ENCODE results near the gene VPS13D. TPM values are rescaled to one million over a fixed set of nuclear protein-coding genes. Genes with fewer than 3 reads are reported as not detected.
"Not testable (repeated sequence)": the region's sequence is repeated elsewhere in the genome, so short reads cannot be mapped to it uniquely, and the experiment has no call there.

The VPS13D gene
- polyA plus RNA-seq, 3 donors: 3.6 to 20.2 (median 5.1) TPM

- no peak overlapping the region for H3K4me3 Mint-ChIP-seq
- 96% methylated on average over 9 of the region's 11 CpGs for WGBS (ENCODE audit: insufficient coverage)
- intact Hi-C loops (cut with micrococcal nuclease): no loop called here
- Histone ChIP-seq H3K4me3 (replicated peaks in 1 of 3; ENCODE audit: low read depth in 2 of 3, low read length in 3 of 3) (no peak overlapping the region), H3K9me3 (replicated peaks in 1 of 2; ENCODE audit: control insufficient read depth in 1 of 2, insufficient read depth in 1 of 2, low read length in 2 of 2) (no peaks in the 10 kb centered on the region), H3K27ac (ENCODE audit: low read depth in 1 of 2, low read length in 2 of 2) (no peak overlapping the region), H3K4me2 (replicated peaks; ENCODE audit: extremely low read depth, low read length, poor library complexity, severe bottlenecking) (no peak overlapping the region), H4K20me1 (ENCODE audit: insufficient read depth, low read length) (no peaks in the 10 kb centered on the region), H3K27me3 (ENCODE audit: control insufficient read depth in 2 of 2, insufficient read depth in 2 of 2, low read length in 2 of 2) (no peaks in the 10 kb centered on the region), H3K36me3 (replicated peaks in 1 of 2; ENCODE audit: control insufficient read depth in 1 of 2, insufficient read depth in 2 of 2, low read length in 2 of 2) (no peaks in the 10 kb centered on the region), H3K79me2 (ENCODE audit: insufficient read depth, low read length) (no peaks in the 10 kb centered on the region), H2AFZ (ENCODE audit: insufficient read depth, low read depth, low read length, poor library complexity, severe bottlenecking) (no peak overlapping the region), H3K4me1 (ENCODE audit: control insufficient read depth in 1 of 2, insufficient read depth in 2 of 2, low read length in 2 of 2) (no peaks in the 10 kb centered on the region), H3K9ac (ENCODE audit: insufficient read depth, low read length, poor library complexity, severe bottlenecking) (no peak overlapping the region)
- peaks cover 0 to 4% (median 2%) of the 10 kb centered on the region in 3 donors for H3K27me3 Mint-ChIP-seq (ENCODE audit: low read depth in 3 of 3)
- H3K9me3 Mint-ChIP-seq: peaks cover 0 to 2% (median 0%) of the 10 kb centered on the region in 7 donors
- no peak for TF ChIP-seq CTCF (IDR thresholded peaks at IDR 0.05)
- peak overlapping the region in 2 of 7 donors; percentile 38 to 61 for H3K27ac Mint-ChIP-seq
- no peak for DNase-seq
- no peaks in the 10 kb centered on the region for H3K4me1 Mint-ChIP-seq
- H3K36me3 Mint-ChIP-seq: no peaks in the 10 kb centered on the region
These were observed 290.0 kb downstream of the VPS13D start for GRCh38 chr1:12519693-12520364.

DNA sequence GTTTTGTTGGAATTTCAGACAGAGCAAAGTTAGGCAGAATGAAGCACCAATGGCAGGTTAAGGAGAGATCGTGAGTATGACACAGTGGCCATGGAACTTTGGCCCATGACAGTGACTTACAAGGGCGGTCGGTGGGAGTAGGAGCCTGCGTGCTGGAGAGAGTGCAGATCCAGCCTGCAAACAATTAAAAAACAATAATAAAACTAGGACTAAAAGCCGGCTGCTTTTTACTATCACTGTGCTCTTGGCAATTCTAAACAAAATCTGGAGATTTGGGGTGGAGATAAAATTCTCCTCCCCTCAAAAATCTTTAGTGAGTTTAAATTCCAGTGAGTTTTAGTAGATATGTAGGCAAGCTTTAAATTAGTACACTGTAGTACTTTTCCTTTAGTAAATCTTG, 291.3 kb downstream of the VPS13D start:
- no peak overlapping the region for H3K4me2 ChIP-seq (replicated peaks; ENCODE audit: extremely low read depth, low read length, poor library complexity, severe bottlenecking)
- intact Hi-C loops (cut with micrococcal nuclease): no loop called here
- no peaks in the 10 kb centered on the region for H4K20me1 ChIP-seq (ENCODE audit: insufficient read depth, low read length)
- WGBS (ENCODE audit: insufficient coverage): no CpG with 5 or more reads among the region's 5 CpGs
- H3K27me3 ChIP-seq (ENCODE audit: control insufficient read depth in 2 of 2, insufficient read depth in 2 of 2, low read length in 2 of 2): no peaks in the 10 kb centered on the region
- H2AFZ ChIP-seq (ENCODE audit: insufficient read depth, low read depth, low read length, poor library complexity, severe bottlenecking): no peak overlapping the region
- no peak overlapping the region for H3K9ac ChIP-seq (ENCODE audit: insufficient read depth, low read length, poor library complexity, severe bottlenecking)
- Mint-ChIP-seq H3K9me3 (no peaks in the 10 kb centered on the region), H3K36me3 (no peaks in the 10 kb centered on the region), H3K27ac (peak overlapping the region in 1 of 7 donors; percentile 21), H3K4me1 (peaks cover 11% of the 10 kb centered on the region), H3K4me3 (no peak overlapping the region), H3K27me3 (ENCODE audit: low read depth in 3 of 3) (peaks cover 0 to 6% (median 2%) of the 10 kb centered on the region in 3 donors)
- peaks cover 4 to 7% of the 10 kb centered on the region in 2 donors for H3K4me1 ChIP-seq (ENCODE audit: control insufficient read depth in 1 of 2, insufficient read depth in 2 of 2, low read length in 2 of 2)
- no peak overlapping the region for H3K4me3 ChIP-seq (replicated peaks in 1 of 3; ENCODE audit: low read depth in 2 of 3, low read length in 3 of 3)
- H3K36me3 ChIP-seq (replicated peaks in 1 of 2; ENCODE audit: control insufficient read depth in 1 of 2, insufficient read depth in 2 of 2, low read length in 2 of 2): no peaks in the 10 kb centered on the region
- no peaks in the 10 kb centered on the region for H3K79me2 ChIP-seq (ENCODE audit: insufficient read depth, low read length)
- H3K27ac ChIP-seq (ENCODE audit: low read depth in 1 of 2, low read length in 2 of 2): no peak overlapping the region
- TF ChIP-seq CTCF (IDR thresholded peaks at IDR 0.05): no peak
- no peak for DNase-seq
- H3K9me3 ChIP-seq (replicated peaks in 1 of 2; ENCODE audit: control insufficient read depth in 1 of 2, insufficient read depth in 1 of 2, low read length in 2 of 2): no peaks in the 10 kb centered on the region

DNA sequence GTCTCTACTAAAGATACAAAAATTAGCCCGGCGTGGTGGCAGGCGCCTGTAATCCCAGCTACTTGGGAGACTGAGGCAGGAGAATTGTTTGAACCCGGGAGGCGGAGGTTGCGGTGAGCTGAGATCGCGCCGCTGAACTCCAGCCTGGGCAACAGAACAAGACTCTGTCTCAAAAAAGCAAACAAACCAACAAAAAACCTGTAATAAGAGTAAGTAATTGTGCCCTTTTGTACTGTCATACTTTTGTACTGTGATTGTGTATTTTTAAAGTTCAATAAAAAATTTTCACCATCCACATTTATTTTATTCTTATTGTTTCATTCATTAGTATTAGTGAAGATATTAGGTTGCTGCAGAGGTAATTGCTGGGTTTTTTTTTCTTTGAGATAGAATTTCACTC, 292.9 kb downstream of the VPS13D start:
- H3K36me3 Mint-ChIP-seq; H3K27ac ChIP-seq (ENCODE audit: low read depth in 1 of 2, low read length in 2 of 2); H3K36me3 ChIP-seq (replicated peaks in 1 of 2; ENCODE audit: control insufficient read depth in 1 of 2, insufficient read depth in 2 of 2, low read length in 2 of 2); H3K27me3 ChIP-seq (ENCODE audit: control insufficient read depth in 2 of 2, insufficient read depth in 2 of 2, low read length in 2 of 2); H3K27ac Mint-ChIP-seq; H4K20me1 ChIP-seq (ENCODE audit: insufficient read depth, low read length); H3K4me3 Mint-ChIP-seq; H3K4me3 ChIP-seq (replicated peaks in 1 of 3; ENCODE audit: low read depth in 2 of 3, low read length in 3 of 3); H2AFZ ChIP-seq (ENCODE audit: insufficient read depth, low read depth, low read length, poor library complexity, severe bottlenecking); H3K27me3 Mint-ChIP-seq (ENCODE audit: low read depth in 3 of 3); intact Hi-C loops (cut with micrococcal nuclease); DNase-seq; H3K9me3 ChIP-seq (replicated peaks in 1 of 2; ENCODE audit: control insufficient read depth in 1 of 2, insufficient read depth in 1 of 2, low read length in 2 of 2); H3K9ac ChIP-seq (ENCODE audit: insufficient read depth, low read length, poor library complexity, severe bottlenecking); H3K4me2 ChIP-seq (replicated peaks; ENCODE audit: extremely low read depth, low read length, poor library complexity, severe bottlenecking); H3K4me1 ChIP-seq (ENCODE audit: control insufficient read depth in 1 of 2, insufficient read depth in 2 of 2, low read length in 2 of 2); H3K9me3 Mint-ChIP-seq; H3K79me2 ChIP-seq (ENCODE audit: insufficient read depth, low read length): not testable (repeated sequence)
- no CpG with 5 or more reads among the region's 9 CpGs for WGBS (ENCODE audit: insufficient coverage)
- H3K4me1 Mint-ChIP-seq: peaks cover 15% of the 10 kb centered on the region

Measured in CD14-positive monocyte (primary cell).